ENCODE measurements around the gene SH3BP5L.

SH3BP5L gene

GRCh38 chr1:248788327-248788726 lies 37.4 kb downstream of the SH3BP5L start:
- TF ChIP-seq FOXP2 (optimal IDR thresholded peaks at IDR 0.05; ENCODE audit: borderline replicate concordance, extremely low read depth, extremely low read length, insufficient read depth) (no peak), REST (IDR thresholded peaks at IDR 0.05; ENCODE audit: insufficient read depth in 1 of 2, low read depth in 2 of 2, low read length in 2 of 2) (no peak), TAF1 (IDR thresholded peaks at IDR 0.05; ENCODE audit: borderline replicate concordance, insufficient read depth, low read length) (no peak), SIN3A (IDR thresholded peaks at IDR 0.05; ENCODE audit: borderline replicate concordance, insufficient read depth, low read length) (no peak), POLR2AphosphoS5 (IDR thresholded peaks at IDR 0.05; ENCODE audit: low read depth, low read length) (no peak)

GRCh38 chr1:248787430-248787829 lies 38.3 kb downstream of the SH3BP5L start:
- no peak for TF ChIP-seq TAF1 (IDR thresholded peaks at IDR 0.05; ENCODE audit: borderline replicate concordance, insufficient read depth, low read length)
- no peak for TF ChIP-seq POLR2AphosphoS5 (IDR thresholded peaks at IDR 0.05; ENCODE audit: low read depth, low read length)
- no peak for TF ChIP-seq FOXP2 (optimal IDR thresholded peaks at IDR 0.05; ENCODE audit: borderline replicate concordance, extremely low read depth, extremely low read length, insufficient read depth)
- TF ChIP-seq REST (IDR thresholded peaks at IDR 0.05; ENCODE audit: insufficient read depth in 1 of 2, low read depth in 2 of 2, low read length in 2 of 2), result no peak
- no peak for TF ChIP-seq SIN3A (IDR thresholded peaks at IDR 0.05; ENCODE audit: borderline replicate concordance, insufficient read depth, low read length)

- TF ChIP-seq REST (IDR thresholded peaks at IDR 0.05; ENCODE audit: insufficient read depth in 1 of 2, low read depth in 2 of 2, low read length in 2 of 2) (no peak), TAF1 (IDR thresholded peaks at IDR 0.05; ENCODE audit: borderline replicate concordance, insufficient read depth, low read length) (no peak), POLR2AphosphoS5 (IDR thresholded peaks at IDR 0.05; ENCODE audit: low read depth, low read length) (no peak), FOXP2 (optimal IDR thresholded peaks at IDR 0.05; ENCODE audit: borderline replicate concordance, extremely low read depth, extremely low read length, insufficient read depth) (no peak), SIN3A (IDR thresholded peaks at IDR 0.05; ENCODE audit: borderline replicate concordance, insufficient read depth, low read length) (no peak)
Observed at GRCh38 chr1:248786156-248786555, 39.6 kb downstream of the SH3BP5L start.

GRCh38 chr1:248783367-248783766 lies 42.3 kb downstream of the SH3BP5L start:
- no peak for TF ChIP-seq SIN3A (IDR thresholded peaks at IDR 0.05; ENCODE audit: borderline replicate concordance, insufficient read depth, low read length)

- TF ChIP-seq POLR2AphosphoS5 (IDR thresholded peaks at IDR 0.05; ENCODE audit: low read depth, low read length) (no peak), FOXP2 (optimal IDR thresholded peaks at IDR 0.05; ENCODE audit: borderline replicate concordance, extremely low read depth, extremely low read length, insufficient read depth) (no peak), REST (IDR thresholded peaks at IDR 0.05; ENCODE audit: insufficient read depth in 1 of 2, low read depth in 2 of 2, low read length in 2 of 2) (no peak), SIN3A (IDR thresholded peaks at IDR 0.05; ENCODE audit: borderline replicate concordance, insufficient read depth, low read length) (no peak), TAF1 (IDR thresholded peaks at IDR 0.05; ENCODE audit: borderline replicate concordance, insufficient read depth, low read length) (no peak)
Observed at GRCh38 chr1:248782416-248783141, 43.1 kb downstream of the SH3BP5L start.
